Right lobe of liver (tissue), 6 donors: ENCODE data around the gene EPB41L4B. TPM values are rescaled to one million over a fixed set of nuclear protein-coding genes. Genes with fewer than 3 reads are reported as not detected.
"Not testable (repeated sequence)": the region's sequence is repeated elsewhere in the genome, so short reads cannot be mapped to it uniquely, and the experiment has no call there.

Experiments used
- ATAC-seq, 4 donors: fragments of 200-7000 bp; cut with Tn5 transposase; one replicate each; pipeline ENCODE4 v1.9.1; 2020; ENCODE audit warnings: mild to moderate bottlenecking in 4 of 4, moderate library complexity in 4 of 4
- DNase-seq, 3 donors: peaks; one replicate each; pipeline ENCODE4 v3.0.0-alpha.2; 2020
- H3K27ac ChIP-seq, 3 donors: fragments of 200-600 bp; one replicate each; pipeline ENCODE4 v1.8.0; 2022
- H3K27me3 ChIP-seq, 2 donors: fragments of 200-600 bp; one replicate each; pipeline ENCODE4 v1.8.0; 2022
- H3K36me3 ChIP-seq, 4 donors: fragments of 200-600 bp; sonication (generic) in 1 of 4; one replicate each; pipeline versions ENCODE4 v1.5.1 to v1.8.0; 2017 to 2022; ENCODE audit warnings: control low read depth in 1 of 4
- H3K4me1 ChIP-seq, 4 donors: fragments of 200-600 bp; sonication (generic) in 1 of 4; one replicate each; pipeline versions ENCODE4 v1.5.1 to v1.8.0; 2017 to 2022; ENCODE audit warnings: control low read depth in 1 of 4
- H3K4me3 ChIP-seq, 3 donors: fragments of 200-600 bp; one replicate each; pipeline ENCODE4 v1.8.0; 2022
- H3K9me3 ChIP-seq, 4 donors: fragments of 200-600 bp; sonication (generic) in 1 of 4; one replicate each; pipeline versions ENCODE4 v1.5.1 to v1.8.0; 2017 to 2022; ENCODE audit warnings: control low read depth in 1 of 4
- POLR2A ChIP-seq: fragments of 450-650 bp; IDR thresholded peaks from one replicate; pipeline ENCODE4 v1.6.1; 2017; ENCODE audit warnings: antibody characterized with exemption, mild to moderate bottlenecking
- WGBS: methylation state at CpG from one replicate; pipeline ENCODE4 v1.1.6; 2018; ENCODE audit warnings: low coverage, low lambda C conversion rate; ENCODE audit not compliant: insufficient coverage; ENCODE audit errors: missing lambda C conversion rate; 5-methylcytosine and 5-hydroxymethylcytosine counted together
- intact Hi-C, 2 donors: fragments of 100-400 bp; cut with DNase I; formaldehyde crosslinking; loops; one replicate each; pipeline versions ENCODE4 v1.11.2 to v1.14.1; 2022
- total RNA-seq, 6 experiments: library from RNA; depleted of rRNA in 2 of 6; stranded (reverse); fragments of >200 nt in 2 of 6; fragmentation: NEBNext Ultra II Directional in 3 of 6; extraction: Animal tissue kit (Norgen Biotek cat#: 25700) in 3 of 6; gene quantifications; one replicate each; pipeline versions ENCODE4 v1.1.0 to v1.2.4, GENCODE V29; 2016 to 2023
- TF ChIP-seq, protein P1 (sequence below), 4 donors: fragments of 200-600 bp in 3 of 4; fragments of 450-650 bp in 1 of 4; IDR thresholded peaks; one replicate each; pipeline versions ENCODE4 v1.5.1 to v1.8.0; 2016 to 2022; ENCODE audit warnings: antibody characterized with exemption in 4 of 4, mild to moderate bottlenecking in 2 of 4
- donor health status: DM: no; HTN: yes; CAD: no.
- donor health status: DM: no; HTN: no; CAD: no.
- donor health status: DM: no; HTN: no; CAD: no.
- donor health status: DM: no; HTN: yes; CAD: no.
- donor health status: DM: no; HTN: yes; CAD: no.

The EPB41L4B gene
- total RNA-seq, 6 experiments from 2014 or later: 29.0 to 89.0 (median 32.4) TPM

- WGBS: 94% methylated on average over 1 of the region's 1 CpG
- TF ChIP-seq POLR2A: no peak
- TF ChIP-seq, protein P1, sequence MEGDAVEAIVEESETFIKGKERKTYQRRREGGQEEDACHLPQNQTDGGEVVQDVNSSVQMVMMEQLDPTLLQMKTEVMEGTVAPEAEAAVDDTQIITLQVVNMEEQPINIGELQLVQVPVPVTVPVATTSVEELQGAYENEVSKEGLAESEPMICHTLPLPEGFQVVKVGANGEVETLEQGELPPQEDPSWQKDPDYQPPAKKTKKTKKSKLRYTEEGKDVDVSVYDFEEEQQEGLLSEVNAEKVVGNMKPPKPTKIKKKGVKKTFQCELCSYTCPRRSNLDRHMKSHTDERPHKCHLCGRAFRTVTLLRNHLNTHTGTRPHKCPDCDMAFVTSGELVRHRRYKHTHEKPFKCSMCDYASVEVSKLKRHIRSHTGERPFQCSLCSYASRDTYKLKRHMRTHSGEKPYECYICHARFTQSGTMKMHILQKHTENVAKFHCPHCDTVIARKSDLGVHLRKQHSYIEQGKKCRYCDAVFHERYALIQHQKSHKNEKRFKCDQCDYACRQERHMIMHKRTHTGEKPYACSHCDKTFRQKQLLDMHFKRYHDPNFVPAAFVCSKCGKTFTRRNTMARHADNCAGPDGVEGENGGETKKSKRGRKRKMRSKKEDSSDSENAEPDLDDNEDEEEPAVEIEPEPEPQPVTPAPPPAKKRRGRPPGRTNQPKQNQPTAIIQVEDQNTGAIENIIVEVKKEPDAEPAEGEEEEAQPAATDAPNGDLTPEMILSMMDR (IDR thresholded peaks at IDR 0.05): no peak
- intact Hi-C loops: no loop called here
These were observed 186.7 kb downstream of the EPB41L4B start for GRCh38 chr9:109134167-109134578.

DNA sequence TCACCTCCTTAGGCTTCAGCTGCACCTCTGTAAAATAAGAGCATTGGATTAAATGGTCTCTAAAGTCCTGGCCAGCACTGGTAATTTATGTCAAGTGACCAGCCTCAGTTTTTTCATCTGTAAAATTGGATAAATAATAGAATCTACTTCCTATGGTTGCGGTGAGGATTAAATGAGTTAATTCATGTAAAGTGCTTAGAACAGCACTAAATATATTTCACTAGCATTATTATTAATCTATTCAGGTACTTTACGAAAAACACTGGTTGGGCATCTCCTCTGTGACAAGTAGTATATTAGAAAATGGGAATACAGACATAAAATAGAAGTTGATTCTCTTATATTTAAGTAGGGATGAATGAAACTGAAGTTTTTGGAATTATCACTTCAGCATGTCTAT lies 187.3 kb downstream of the EPB41L4B start:
- 83% methylated on average over 2 of the region's 2 CpGs for WGBS
- ATAC-seq: no peak
- Histone ChIP-seq H3K4me1 (no peaks in the 10 kb centered on the region), H3K36me3 (no peaks in the 10 kb centered on the region), H3K4me3 (no peak overlapping the region), H3K27ac (no peak overlapping the region), H3K27me3 (no peaks in the 10 kb centered on the region), H3K9me3 (no peaks in the 10 kb centered on the region)
- DNase-seq: no peak
- intact Hi-C loops: no loop called here
- TF ChIP-seq, protein P1 (IDR thresholded peaks at IDR 0.05): no peak
- TF ChIP-seq POLR2A: no peak

More at GRCh38 chr9:109134167-109134578, 186.7 kb downstream of the EPB41L4B start:
- no peak overlapping the region for H3K27ac ChIP-seq
- no peak for DNase-seq
- H3K4me1 ChIP-seq: no peaks in the 10 kb centered on the region
- no peaks in the 10 kb centered on the region for H3K9me3 ChIP-seq
- H3K36me3 ChIP-seq: no peaks in the 10 kb centered on the region
- no peak overlapping the region for H3K4me3 ChIP-seq
- ATAC-seq: no peak
- no peaks in the 10 kb centered on the region for H3K27me3 ChIP-seq

DNA sequence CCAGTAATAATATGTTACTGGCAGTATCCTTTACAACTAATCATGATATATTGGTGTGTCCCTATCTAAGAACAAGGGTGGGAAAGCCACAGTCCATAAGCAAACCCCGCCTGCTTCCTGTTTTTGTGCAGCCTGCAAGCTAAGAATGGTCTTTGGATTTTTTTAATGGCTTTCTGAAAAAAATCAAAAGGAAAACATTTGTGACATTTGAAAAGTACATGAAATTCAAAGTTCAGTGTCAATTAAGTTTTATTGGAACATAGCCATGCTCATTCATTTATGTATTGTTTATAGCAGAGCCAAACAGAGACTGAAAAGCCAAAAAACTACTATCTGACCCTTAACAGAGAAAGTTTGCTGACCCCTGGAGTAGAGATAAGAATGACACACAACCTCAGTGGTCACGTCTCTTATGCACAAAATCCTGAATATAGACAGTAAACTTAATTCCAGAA lies 188.3 kb downstream of the EPB41L4B start:
- Histone ChIP-seq H3K9me3 (no peaks in the 10 kb centered on the region), H3K27ac (no peak overlapping the region), H3K4me3 (no peak overlapping the region), H3K27me3 (no peaks in the 10 kb centered on the region), H3K4me1 (no peaks in the 10 kb centered on the region), H3K36me3 (no peaks in the 10 kb centered on the region)
- ATAC-seq: peak; percentile 33 to 71 (median 50)
- intact Hi-C loops: no loop called here
- no peak for DNase-seq
- TF ChIP-seq POLR2A: no peak
- TF ChIP-seq, protein P1 (IDR thresholded peaks at IDR 0.05): no peak
- 28% methylated on average over 2 of the region's 2 CpGs for WGBS

DNA sequence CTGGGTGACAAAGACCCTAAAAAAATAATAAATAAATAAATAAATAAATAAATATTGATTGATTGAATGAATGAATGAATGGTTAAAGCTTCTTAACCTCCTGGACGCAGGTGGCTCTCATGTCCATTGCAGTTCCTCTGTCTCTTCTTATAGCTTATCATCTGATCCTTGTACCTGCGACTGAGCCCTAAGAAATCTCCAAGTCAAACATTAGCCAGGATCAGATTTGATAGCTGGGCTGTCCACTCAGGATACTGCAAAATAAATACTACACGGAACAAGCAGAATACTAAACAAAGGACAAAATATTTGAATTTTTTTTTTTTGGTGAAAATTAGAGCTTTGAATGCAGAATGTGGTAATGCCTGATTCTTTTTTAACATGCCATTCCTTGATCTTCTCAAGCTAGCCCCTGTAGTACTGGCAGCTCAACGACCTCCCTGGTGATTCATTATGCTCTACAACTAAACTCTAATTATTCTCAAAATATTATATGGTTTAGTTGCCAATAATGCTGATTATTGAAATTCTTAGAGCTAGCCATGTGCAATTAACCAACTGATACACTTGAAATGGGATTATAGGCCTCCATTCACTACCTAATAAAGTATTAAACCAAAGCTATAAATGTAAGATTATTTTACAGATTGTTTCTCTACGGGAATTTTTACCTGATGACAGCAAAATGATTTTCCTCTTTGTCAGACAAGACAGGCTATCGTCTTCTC lies 191.2 kb downstream of the EPB41L4B start:
- no peaks in the 10 kb centered on the region for H3K4me1 ChIP-seq
- H3K27me3 ChIP-seq: no peaks in the 10 kb centered on the region
- TF ChIP-seq POLR2A: no peak
- TF ChIP-seq, protein P1 (IDR thresholded peaks at IDR 0.05): no peak
- peak; percentile 65 to 77 (median 70) for ATAC-seq
- no peak overlapping the region for H3K4me3 ChIP-seq
- intact Hi-C loops: no loop called here
- no peak overlapping the region for H3K27ac ChIP-seq
- no peak for DNase-seq
- H3K36me3 ChIP-seq: no peaks in the 10 kb centered on the region
- H3K9me3 ChIP-seq: no peaks in the 10 kb centered on the region
- WGBS: 36% methylated on average over 6 of the region's 6 CpGs

GRCh38 chr9:109126671-109127070 lies 194.2 kb downstream of the EPB41L4B start:
- DNase-seq, H3K9me3 ChIP-seq, intact Hi-C loops, H3K4me1 ChIP-seq, H3K36me3 ChIP-seq, ATAC-seq, H3K4me3 ChIP-seq, H3K27me3 ChIP-seq, H3K27ac ChIP-seq: not testable (repeated sequence)
- 100% methylated on average over 2 of the region's 4 CpGs for WGBS
